ENCODE results near the gene ECI1.
"Not testable (repeated sequence)": the region's sequence is repeated elsewhere in the genome, so short reads cannot be mapped to it uniquely, and the experiment has no call there.

ECI1 gene

GRCh38 chr16:2252806-2253148 lies 1.4 kb upstream of the ECI1 start:
- DNase-seq, result no peak

GRCh38 chr16:2250652-2251295 lies 613 bp downstream of the ECI1 start:
- DNase-seq, result peak; percentile 57

GRCh38 chr16:2246301-2246885 lies 5.0 kb downstream of the ECI1 start:
- no peak for DNase-seq

- no peak for DNase-seq
Observed at GRCh38 chr16:2244926-2245795, 6.2 kb downstream of the ECI1 start.

- no peak for DNase-seq
Observed at GRCh38 chr16:2244301-2244700, 7.1 kb downstream of the ECI1 start.

GRCh38 chr16:2243781-2244180 lies 7.6 kb downstream of the ECI1 start:
- DNase-seq, result no peak

- DNase-seq, result no peak
Observed at GRCh38 chr16:2243031-2243528, 8.3 kb downstream of the ECI1 start.

GRCh38 chr16:2242598-2242997 lies 8.8 kb downstream of the ECI1 start:
- no peak for DNase-seq

GRCh38 chr16:2240331-2240730 lies 11.1 kb downstream of the ECI1 start:
- DNase-seq, result not testable (repeated sequence)

- DNase-seq, result no peak
Observed at GRCh38 chr16:2238838-2239675, 12.3 kb downstream of the ECI1 start.

- DNase-seq, result no peak
Observed at GRCh38 chr16:2238150-2238837, 13.1 kb downstream of the ECI1 start.

GRCh38 chr16:2237493-2238149 lies 13.8 kb downstream of the ECI1 start:
- no peak for DNase-seq

GRCh38 chr16:2237102-2237482 lies 14.3 kb downstream of the ECI1 start:
- DNase-seq, result no peak

GRCh38 chr16:2236337-2237101 lies 14.9 kb downstream of the ECI1 start, which contains the start of gene DNASE1L2:
Gene DNASE1L2 (plus strand): TSS chr16:2236444. CDS start chr16:2236817, 373 bp downstream.
- no peak for DNase-seq

GRCh38 chr16:2235695-2236336 lies 15.6 kb downstream of the ECI1 start:
- no peak for DNase-seq

GRCh38 chr16:2235234-2235651 lies 16.1 kb downstream of the ECI1 start:
- DNase-seq, result no peak

GRCh38 chr16:2234813-2235170 lies 16.6 kb downstream of the ECI1 start:
- DNase-seq, result no peak

GRCh38 chr16:2233872-2234812 lies 17.2 kb downstream of the ECI1 start:
- peak; percentile 28 for DNase-seq
